HepG2 (cell line): ENCODE data around the gene TSHZ2. TPM values are rescaled to one million over a fixed set of nuclear protein-coding genes. Genes with fewer than 3 reads are reported as not detected.

ENCODE experiments used
- ARID5B ChIP-seq: IDR thresholded peaks from 2 replicates; pipeline ENCODE4 v1.4.0; 2020; ENCODE audit warnings: mild to moderate bottlenecking, missing genetic modification reagents
- BCLAF1 ChIP-seq: fragments of 450-650 bp; IDR thresholded peaks from 2 replicates; pipeline ENCODE4 v1.6.1; 2017; ENCODE audit warnings: mild to moderate bottlenecking
- FOXA1 ChIP-seq, 2 experiments: fragments of 450-650 bp in 1 of 2; sonication (generic) in 1 of 2; formaldehyde crosslinking in 1 of 2; IDR thresholded peaks; 2 replicates each; pipeline versions ENCODE4 v1.4.0 to v1.6.1; 2016 to 2020; ENCODE audit warnings: missing genetic modification reagents in 1 of 2
- FOXK2 ChIP-seq: fragments of 450-650 bp; IDR thresholded peaks from 2 replicates; pipeline ENCODE4 v1.6.1; 2016
- GPBP1L1 ChIP-seq: sonication (generic); formaldehyde crosslinking; IDR thresholded peaks from 2 replicates; pipeline ENCODE4 v1.5.0; 2020; ENCODE audit warnings: mild to moderate bottlenecking, missing genetic modification reagents
- GPN1 ChIP-seq: sonication (generic); formaldehyde crosslinking; IDR thresholded peaks from 2 replicates; pipeline ENCODE4 v1.5.1; 2020; ENCODE audit warnings: missing genetic modification reagents, borderline replicate concordance
- HNRNPLL ChIP-seq: fragments of 200-400 bp; formaldehyde crosslinking; IDR thresholded peaks from 2 replicates; pipeline ENCODE4 v1.6.1; 2017; ENCODE audit warnings: mild to moderate bottlenecking, low read depth, low read length; ENCODE audit not compliant: poor library complexity, severe bottlenecking
- KMT2B ChIP-seq: IDR thresholded peaks from 2 replicates; pipeline ENCODE4 v1.6.1; 2016; ENCODE audit warnings: missing genetic modification reagents, missing compliant biosample characterization
- MTF1 ChIP-seq: sonication (generic); formaldehyde crosslinking; IDR thresholded peaks from 2 replicates; pipeline ENCODE4 v1.5.0; 2020; ENCODE audit warnings: missing genetic modification reagents
- PHF8 ChIP-seq: sonication (generic); formaldehyde crosslinking; IDR thresholded peaks from 2 replicates; pipeline ENCODE4 v1.5.0; 2020; ENCODE audit warnings: missing genetic modification reagents
- POGZ ChIP-seq: sonication (generic); formaldehyde crosslinking; IDR thresholded peaks from 2 replicates; pipeline ENCODE4 v1.4.0; 2020; ENCODE audit warnings: mild to moderate bottlenecking, missing genetic modification reagents
- SIX4 ChIP-seq: sonication (generic); formaldehyde crosslinking; IDR thresholded peaks from 2 replicates; pipeline ENCODE4 v1.4.0; 2020; ENCODE audit warnings: missing genetic modification reagents
- ZNF329 ChIP-seq: sonication (generic); formaldehyde crosslinking; IDR thresholded peaks from 2 replicates; pipeline ENCODE4 v1.9.0; 2021; ENCODE audit warnings: low read depth, mild to moderate bottlenecking, missing genetic modification reagents
- ZNF75D ChIP-seq: sonication (generic); formaldehyde crosslinking; IDR thresholded peaks from 2 replicates; pipeline ENCODE4 v1.8.1; 2023; ENCODE audit warnings: missing genetic modification reagents, mild to moderate bottlenecking, borderline replicate concordance
- ZUFSP ChIP-seq: sonication (generic); formaldehyde crosslinking; IDR thresholded peaks from 2 replicates; pipeline ENCODE4 v1.9.0; 2021; ENCODE audit warnings: missing genetic modification reagents, mild to moderate bottlenecking, borderline replicate concordance
- ZXDC ChIP-seq: sonication (generic); formaldehyde crosslinking; IDR thresholded peaks from 2 replicates; pipeline ENCODE4 v1.5.0; 2020; ENCODE audit warnings: mild to moderate bottlenecking, missing genetic modification reagents
- polyA plus RNA-seq, 8 experiments: library from polyadenylated mRNA; depleted of rRNA in 3 of 8; stranded (reverse) in 7 of 8; unstranded in 1 of 8; fragments of >200 nt; fragmentation: Illumina TruSeq in 4 of 8; extraction: Trizol in 4 of 8; gene quantifications; 2 replicates each; pipeline versions ENCODE4 v1.2.1 to v1.2.3, GENCODE V29; 2011 to 2016; ENCODE audit warnings: low read depth in 4 of 8, missing spikeins in 1 of 8, mixed read lengths in 1 of 8; ENCODE audit not compliant: insufficient read depth in 1 of 8
- total RNA-seq, 5 experiments: library from RNA; depleted of rRNA; stranded (reverse); fragments of >200 nt; fragmentation: Illumina TruSeq; extraction: Trizol; gene quantifications; 2 replicates each; pipeline ENCODE4 v1.2.3, GENCODE V29; 2016; ENCODE audit warnings: low read depth in 1 of 5

The TSHZ2 gene
- total and polyA plus RNA-seq, 2 of the 13 experiments (the other 11 are each of a cell fraction or from before 2014, with no cell fraction given) = 0.01 TPM; not detected in 1

GRCh38 chr20:53216856-53217576 lies 244.9 kb downstream of the TSHZ2 start (continued):
- no peak for TF ChIP-seq BCLAF1
- no peak for TF ChIP-seq ZUFSP
- TF ChIP-seq GPBP1L1 (CRISPR knock-in tag) = no peak
- TF ChIP-seq HNRNPLL = peak; percentile 38
- TF ChIP-seq PHF8 (CRISPR knock-in tag) = peak; percentile 31; the same call in 1 of the 2 replicates
- TF ChIP-seq FOXK2 = no peak
- no peak for TF ChIP-seq FOXA1 (IDR thresholded peaks at IDR 0.05)
- no peak for TF ChIP-seq FOXA1 (CRISPR knock-in tag; IDR thresholded peaks at IDR 0.05)
- TF ChIP-seq KMT2B (CRISPR knock-in tag) = peak; percentile 22; the same call in 1 of the 2 replicates
- TF ChIP-seq SIX4 (CRISPR knock-in tag) = no peak
- 0 out of 2 replicates have a peak, but pooled peaks have one; percentile 46 for TF ChIP-seq ZNF75D (CRISPR knock-in tag)
- peak; percentile 42; the same call in 1 of the 2 replicates for TF ChIP-seq ARID5B (CRISPR knock-in tag)
- no peak for TF ChIP-seq ZXDC (CRISPR knock-in tag)
- no peak for TF ChIP-seq ZNF329 (CRISPR knock-in tag)
- no peak for TF ChIP-seq POGZ (CRISPR knock-in tag)
- no peak for TF ChIP-seq GPN1 (CRISPR knock-in tag)
- no peak for TF ChIP-seq MTF1 (CRISPR knock-in tag)
